GM12874 (cell line): ENCODE data around the gene MCF2L.

Source experiments
- CTCF ChIP-seq: IDR thresholded peaks from 2 replicates; pipeline ENCODE4 v1.5.1; 2011; ENCODE audit warnings: low read depth, mild to moderate bottlenecking, control low read depth, low read length, moderate library complexity; ENCODE audit not compliant: insufficient read depth

Gene MCF2L

GRCh38 chr13:112952759-112953551 is 16.1 kb upstream of the MCF2L start:
- no peak for TF ChIP-seq CTCF

- no peak for TF ChIP-seq CTCF
Measured at GRCh38 chr13:112953591-112954487, 15.2 kb upstream of the MCF2L start.

- TF ChIP-seq CTCF, result no peak
Measured at GRCh38 chr13:112954488-112955270, 14.3 kb upstream of the MCF2L start.

GRCh38 chr13:112955271-112955937 is 13.6 kb upstream of the MCF2L start:
- no peak for TF ChIP-seq CTCF

GRCh38 chr13:112955956-112956355 is 13.1 kb upstream of the MCF2L start:
- no peak for TF ChIP-seq CTCF

GRCh38 chr13:112956571-112957294 is 12.3 kb upstream of the MCF2L start:
- no peak for TF ChIP-seq CTCF
